Right lobe of liver (tissue), 4 donors: ENCODE results near the gene TCAIM.

ENCODE experiments used
- POLR2A ChIP-seq: fragments of 450-650 bp; IDR thresholded peaks from one replicate; pipeline ENCODE4 v1.6.1; 2017; ENCODE audit warnings: antibody characterized with exemption, mild to moderate bottlenecking
- TF ChIP-seq, protein P1 (sequence below), 4 donors: fragments of 200-600 bp in 3 of 4; fragments of 450-650 bp in 1 of 4; IDR thresholded peaks; one replicate each; pipeline versions ENCODE4 v1.5.1 to v1.8.0; 2016 to 2022; ENCODE audit warnings: antibody characterized with exemption in 4 of 4, mild to moderate bottlenecking in 2 of 4
- donor health status: DM: no; HTN: no; CAD: no.
- donor health status: DM: no; HTN: no; CAD: no.
- donor health status: DM: no; HTN: yes; CAD: no.

DNA sequence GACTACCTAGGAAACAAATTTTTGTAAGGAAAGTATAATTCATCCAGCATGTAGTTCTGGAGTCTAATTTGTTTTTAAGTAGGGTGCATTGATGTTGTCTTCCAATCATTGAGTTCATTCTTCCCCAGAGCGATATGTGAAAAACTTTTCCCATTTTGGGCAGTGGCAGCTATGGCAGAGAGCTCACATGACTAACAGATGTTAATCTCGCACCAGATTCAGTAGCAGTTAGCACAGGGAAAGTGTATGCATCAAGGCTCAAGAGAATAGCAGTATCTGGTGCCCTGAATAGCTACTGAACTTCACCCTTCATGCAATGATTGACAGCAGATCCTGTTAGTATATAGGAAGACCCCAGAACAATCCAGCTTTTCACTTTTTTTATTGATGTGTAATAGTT lies 46.3 kb upstream of the TCAIM start:
- TF ChIP-seq, protein P1, sequence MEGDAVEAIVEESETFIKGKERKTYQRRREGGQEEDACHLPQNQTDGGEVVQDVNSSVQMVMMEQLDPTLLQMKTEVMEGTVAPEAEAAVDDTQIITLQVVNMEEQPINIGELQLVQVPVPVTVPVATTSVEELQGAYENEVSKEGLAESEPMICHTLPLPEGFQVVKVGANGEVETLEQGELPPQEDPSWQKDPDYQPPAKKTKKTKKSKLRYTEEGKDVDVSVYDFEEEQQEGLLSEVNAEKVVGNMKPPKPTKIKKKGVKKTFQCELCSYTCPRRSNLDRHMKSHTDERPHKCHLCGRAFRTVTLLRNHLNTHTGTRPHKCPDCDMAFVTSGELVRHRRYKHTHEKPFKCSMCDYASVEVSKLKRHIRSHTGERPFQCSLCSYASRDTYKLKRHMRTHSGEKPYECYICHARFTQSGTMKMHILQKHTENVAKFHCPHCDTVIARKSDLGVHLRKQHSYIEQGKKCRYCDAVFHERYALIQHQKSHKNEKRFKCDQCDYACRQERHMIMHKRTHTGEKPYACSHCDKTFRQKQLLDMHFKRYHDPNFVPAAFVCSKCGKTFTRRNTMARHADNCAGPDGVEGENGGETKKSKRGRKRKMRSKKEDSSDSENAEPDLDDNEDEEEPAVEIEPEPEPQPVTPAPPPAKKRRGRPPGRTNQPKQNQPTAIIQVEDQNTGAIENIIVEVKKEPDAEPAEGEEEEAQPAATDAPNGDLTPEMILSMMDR (IDR thresholded peaks at IDR 0.05) = no peak
- TF ChIP-seq POLR2A = no peak
